Sciatic nerve (tissue), 2 donors: ENCODE data around the gene SLC17A4. TPM values are rescaled to one million over a fixed set of nuclear protein-coding genes. Genes with fewer than 3 reads are reported as not detected.
"Not testable (repeated sequence)": the region's sequence is repeated elsewhere in the genome, so short reads cannot be mapped to it uniquely, and the experiment has no call there.

Experiments used
- ATAC-seq: fragments of 200-7000 bp; cut with Tn5 transposase; one replicate; pipeline ENCODE4 v1.9.1; 2020; ENCODE audit warnings: mild to moderate bottlenecking, moderate library complexity
- DNase-seq: peaks from one replicate; pipeline ENCODE4 v3.0.0-alpha.2; 2020; ENCODE audit warnings: low spot score
- intact Hi-C: fragments of 100-400 bp; cut with DNase I; formaldehyde crosslinking; loops from one replicate; pipeline ENCODE4 v1.14.2; 2022
- total RNA-seq: library from RNA; stranded (reverse); fragmentation: NEBNext Ultra II Directional; extraction: Animal tissue kit (Norgen Biotek cat#: 25700); gene quantifications from one replicate; pipeline ENCODE4 v1.2.1, GENCODE V29; 2021
- donor health status: DM: no; HTN: no; CAD: no.
- donor health status: DM: no; HTN: no; CAD: no.

Gene SLC17A4
- total RNA-seq, 1 donor from 2014 or later, result not detected

- ATAC-seq, DNase-seq, intact Hi-C loops: not testable (repeated sequence)
These were observed 5.7 kb upstream of the SLC17A4 start for GRCh38 chr6:25748601-25749517.

- DNase-seq, result no peak
- intact Hi-C loops, result no loop called here
- ATAC-seq, result no peak
These were observed 4.7 kb upstream of the SLC17A4 start for GRCh38 chr6:25749837-25750236.

GRCh38 chr6:25750906-25751305, 3.6 kb upstream of the SLC17A4 start:
- DNase-seq (no peak), ATAC-seq (no peak)
- intact Hi-C loops, result no loop called here

- intact Hi-C loops, result no loop called here
- ATAC-seq (no peak), DNase-seq (no peak)
These were observed 1.5 kb upstream of the SLC17A4 start for GRCh38 chr6:25753079-25753478.

- intact Hi-C loops, result loop anchor here (5.0 kb wide), 1 partner anchor 462 kb away; a partner anchor contains a TSS
- DNase-seq (no peak), ATAC-seq (no peak)
These were observed 941 bp downstream of the SLC17A4 start for GRCh38 chr6:25755483-25755882.

- intact Hi-C loops, result loop anchor here (5.0 kb wide), 1 partner anchor 461 kb away; a partner anchor contains a TSS
- ATAC-seq (no peak), DNase-seq (no peak)
These were observed 2.1 kb downstream of the SLC17A4 start for GRCh38 chr6:25756382-25757363.

- DNase-seq, result no peak
- intact Hi-C loops, result loop anchor here (5.0 kb wide), 1 partner anchor 459 kb away; a partner anchor contains a TSS
- ATAC-seq, result no peak
These were observed 3.5 kb downstream of the SLC17A4 start for GRCh38 chr6:25757936-25758642.

GRCh38 chr6:25764611-25765010, 10.1 kb downstream of the SLC17A4 start:
- ATAC-seq (no peak), DNase-seq (no peak)
- intact Hi-C loops, result no loop called here

GRCh38 chr6:25768566-25768965, 14.0 kb downstream of the SLC17A4 start:
- no peak for DNase-seq
- ATAC-seq, result no peak
- intact Hi-C loops, result no loop called here

GRCh38 chr6:25769983-25770382, 15.4 kb downstream of the SLC17A4 start:
- intact Hi-C loops, result no loop called here
- DNase-seq (no peak), ATAC-seq (no peak)

GRCh38 chr6:25774120-25774715, 19.7 kb downstream of the SLC17A4 start:
- ATAC-seq (no peak), DNase-seq (no peak)
- intact Hi-C loops, result no loop called here

- no peak for ATAC-seq
- no peak for DNase-seq
- intact Hi-C loops, result no loop called here
These were observed 22.5 kb downstream of the SLC17A4 start for GRCh38 chr6:25777031-25777430.

GRCh38 chr6:25777856-25778649, 23.5 kb downstream of the SLC17A4 start:
- DNase-seq (no peak), ATAC-seq (no peak)
- intact Hi-C loops, result no loop called here

GRCh38 chr6:25781134-25781533, 26.6 kb downstream of the SLC17A4 start:
- intact Hi-C loops, result no loop called here
- ATAC-seq, result no peak
- no peak for DNase-seq

- ATAC-seq, result no peak
- intact Hi-C loops, result no loop called here
- no peak for DNase-seq
These were observed 32.9 kb downstream of the SLC17A4 start for GRCh38 chr6:25787428-25787827.

- no peak for ATAC-seq
- no peak for DNase-seq
- intact Hi-C loops, result no loop called here
These were observed 33.9 kb downstream of the SLC17A4 start for GRCh38 chr6:25788305-25788922.

- no peak for ATAC-seq
- no peak for DNase-seq
- intact Hi-C loops, result no loop called here
These were observed 34.9 kb downstream of the SLC17A4 start for GRCh38 chr6:25789475-25789874.
